Nephron progenitor cell (in vitro differentiated cells): ENCODE data around the gene ZNRF3.

ENCODE experiments used
- DNase-seq: peaks from one replicate; pipeline ENCODE4 v3.0.0; 2021
- H3K27ac Mint-ChIP-seq: 2 replicates; pipeline ENCODE4 v1.8.0; 2021; ENCODE audit warnings: mild to moderate bottlenecking, moderate library complexity, mixed read lengths
- H3K27me3 Mint-ChIP-seq: 2 replicates; pipeline ENCODE4 v1.8.0; 2021; ENCODE audit warnings: mild to moderate bottlenecking, low read depth, mixed read lengths; ENCODE audit not compliant: poor library complexity
- H3K36me3 Mint-ChIP-seq: 2 replicates; pipeline ENCODE4 v1.8.0; 2021; ENCODE audit warnings: low read depth, mixed read lengths
- H3K4me1 Mint-ChIP-seq: 2 replicates; pipeline ENCODE4 v1.8.0; 2021; ENCODE audit warnings: mixed read lengths
- H3K4me3 Mint-ChIP-seq: 2 replicates; pipeline ENCODE4 v1.8.0; 2021; ENCODE audit warnings: mild to moderate bottlenecking, moderate library complexity, mixed read lengths
- H3K9me3 Mint-ChIP-seq: 2 replicates; pipeline ENCODE4 v1.8.0; 2021; ENCODE audit warnings: mild to moderate bottlenecking, moderate library complexity, mixed read lengths
- CTCF ChIP-seq: fragments of 200-600 bp; sonication (generic); IDR thresholded peaks from 2 replicates; pipeline ENCODE4 v1.5.0; 2021; ENCODE audit warnings: antibody characterized with exemption

Gene ZNRF3

GRCh38 chr22:29050457-29050856 lies 167.1 kb downstream of the ZNRF3 start:
- Mint-ChIP-seq H3K27ac (no peak overlapping the region), H3K4me1 (peaks cover 14% of the 10 kb centered on the region)

GRCh38 chr22:29053048-29053702 lies 169.8 kb downstream of the ZNRF3 start:
- no peak for TF ChIP-seq CTCF
- no peak overlapping the region for H3K4me3 Mint-ChIP-seq

More at GRCh38 chr22:29050457-29050856, 167.1 kb downstream of the ZNRF3 start:
- Mint-ChIP-seq H3K27me3 (peaks cover 5% of the 10 kb centered on the region), H3K4me3 (no peak overlapping the region), H3K36me3 (peaks cover 40% of the 10 kb centered on the region), H3K9me3 (no peaks in the 10 kb centered on the region)
- no peak for TF ChIP-seq CTCF
- no peak for DNase-seq

GRCh38 chr22:29054251-29054767 lies 170.9 kb downstream of the ZNRF3 start:
- no peak for DNase-seq
- peak overlapping the region; percentile 69 for H3K27ac Mint-ChIP-seq
- H3K9me3 Mint-ChIP-seq = no peaks in the 10 kb centered on the region
- H3K27me3 Mint-ChIP-seq = peaks cover 5% of the 10 kb centered on the region
- no peak overlapping the region for H3K4me3 Mint-ChIP-seq
- H3K36me3 Mint-ChIP-seq = peaks cover 17% of the 10 kb centered on the region
- TF ChIP-seq CTCF = no peak
- H3K4me1 Mint-ChIP-seq = peaks cover 24% of the 10 kb centered on the region

More at GRCh38 chr22:29053048-29053702, 169.8 kb downstream of the ZNRF3 start:
- DNase-seq = no peak
- H3K27me3 Mint-ChIP-seq = peaks cover 5% of the 10 kb centered on the region
- H3K36me3 Mint-ChIP-seq = peaks cover 24% of the 10 kb centered on the region
- H3K9me3 Mint-ChIP-seq = no peaks in the 10 kb centered on the region
- H3K4me1 Mint-ChIP-seq = peaks cover 24% of the 10 kb centered on the region
- H3K27ac Mint-ChIP-seq = peak overlapping the region; percentile 84

- Mint-ChIP-seq H3K4me3 (no peak overlapping the region), H3K4me1 (peaks cover 27% of the 10 kb centered on the region), H3K36me3 (peaks cover 17% of the 10 kb centered on the region), H3K27ac (no peak overlapping the region), H3K9me3 (no peaks in the 10 kb centered on the region), H3K27me3 (peaks cover 7% of the 10 kb centered on the region)
- DNase-seq = no peak
- no peak for TF ChIP-seq CTCF
Measured at GRCh38 chr22:29055192-29055830, 171.9 kb downstream of the ZNRF3 start.

GRCh38 chr22:29056472-29056871 lies 173.1 kb downstream of the ZNRF3 start:
- peaks cover 17% of the 10 kb centered on the region for H3K36me3 Mint-ChIP-seq
- TF ChIP-seq CTCF = no peak
- H3K27me3 Mint-ChIP-seq = peaks cover 7% of the 10 kb centered on the region

More at GRCh38 chr22:29056472-29056871, 173.1 kb downstream of the ZNRF3 start:
- Mint-ChIP-seq H3K4me1 (peaks cover 39% of the 10 kb centered on the region), H3K27ac (no peak overlapping the region), H3K9me3 (no peaks in the 10 kb centered on the region), H3K4me3 (no peak overlapping the region)
- DNase-seq = no peak
